G401 (cell line): ENCODE measurements around the gene ZNG1C. TPM values are rescaled to one million over a fixed set of nuclear protein-coding genes. Genes with fewer than 3 reads are reported as not detected.
"Not testable (repeated sequence)": the region's sequence is repeated elsewhere in the genome, so short reads cannot be mapped to it uniquely, and the experiment has no call there.

Source experiments
- DNase-seq: peaks from one replicate; pipeline ENCODE4 v3.0.0-alpha.2; 2015; ENCODE audit warnings: low spot score
- in situ Hi-C: cut with HindIII; loops from 2 replicates; pipeline ENCODE4 v1.10.0; 2016; ENCODE audit warnings: low sequenced_read_pairs, mixed read lengths
- total RNA-seq: library from RNA; depleted of rRNA; stranded (reverse); fragments of >200 nt; shearing (Covaris generic); gene quantifications from 2 replicates; pipeline ENCODE4 v1.2.3, GENCODE V29; 2014; rRNA removed

Gene ZNG1C
- 7.1 and 12.6 TPM in 2 replicates for total RNA-seq

DNA sequence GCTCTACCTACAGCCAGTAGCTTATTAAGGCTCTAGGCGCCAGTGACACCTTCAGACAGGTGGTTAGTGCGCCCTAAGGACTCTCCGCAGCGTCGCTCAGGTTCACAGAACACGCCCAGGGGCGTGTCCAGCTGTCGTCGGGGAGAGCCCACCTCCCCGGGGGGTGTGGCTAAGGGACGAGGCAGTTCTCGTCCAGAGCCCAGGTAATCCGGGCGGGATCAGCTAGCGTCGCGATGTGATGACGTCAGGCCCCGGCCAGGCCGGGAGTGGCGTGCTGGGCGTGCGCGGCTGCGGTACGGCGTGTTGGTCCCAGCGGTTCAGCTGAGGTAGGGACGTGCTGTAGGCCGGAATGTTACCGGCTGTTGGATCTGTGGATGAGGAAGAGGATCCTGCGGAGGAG lies at the start of gene ZNG1C:
TSS of gene ZNG1C (plus strand) at position 301 of the 400 bp plus-strand sequence. CDS start at position 350, 49 bp downstream.
- in situ Hi-C loops, DNase-seq: not testable (repeated sequence)

DNA sequence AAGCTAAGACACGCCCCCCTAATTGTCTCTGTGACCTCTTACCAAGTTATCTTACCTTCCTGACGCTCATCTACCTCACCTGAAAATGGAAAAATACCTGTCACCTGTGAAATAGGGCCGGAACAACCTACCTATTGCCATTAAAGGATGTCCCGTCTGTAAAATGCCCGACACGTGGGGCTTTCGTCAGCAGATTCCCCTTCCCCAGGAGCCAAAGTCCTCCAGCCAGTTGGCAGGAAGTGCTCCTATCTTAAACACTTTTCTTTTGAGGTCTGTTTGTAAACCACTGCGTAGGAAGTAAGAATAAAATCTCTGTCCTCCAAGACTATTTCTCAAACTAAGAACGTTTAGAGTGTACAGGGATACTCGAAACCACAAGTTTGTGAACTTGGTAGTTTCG lies 654 bp downstream of the ZNG1C start:
- in situ Hi-C loops, DNase-seq: not testable (repeated sequence)

DNA sequence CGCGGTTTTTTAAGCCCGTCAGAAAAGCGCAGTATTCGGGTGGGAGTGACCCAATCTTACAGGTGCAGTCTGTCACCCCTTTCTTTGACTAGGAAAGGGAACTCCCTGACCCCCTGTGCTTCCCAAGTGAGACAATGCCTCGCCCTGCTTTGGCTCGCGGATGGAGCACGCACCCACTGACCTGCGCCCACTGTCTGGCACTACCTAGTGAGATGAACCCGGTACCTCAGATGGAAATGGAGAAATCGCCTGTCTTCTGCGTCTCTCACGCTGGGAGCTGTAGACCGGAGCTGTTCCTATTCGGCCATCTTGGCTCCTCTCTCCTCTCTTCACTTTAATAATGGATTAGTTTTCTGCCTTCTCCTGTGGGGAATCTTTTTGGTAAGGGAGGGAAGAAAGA lies 39.3 kb downstream of the ZNG1C start:
- in situ Hi-C loops, DNase-seq: not testable (repeated sequence)

DNA sequence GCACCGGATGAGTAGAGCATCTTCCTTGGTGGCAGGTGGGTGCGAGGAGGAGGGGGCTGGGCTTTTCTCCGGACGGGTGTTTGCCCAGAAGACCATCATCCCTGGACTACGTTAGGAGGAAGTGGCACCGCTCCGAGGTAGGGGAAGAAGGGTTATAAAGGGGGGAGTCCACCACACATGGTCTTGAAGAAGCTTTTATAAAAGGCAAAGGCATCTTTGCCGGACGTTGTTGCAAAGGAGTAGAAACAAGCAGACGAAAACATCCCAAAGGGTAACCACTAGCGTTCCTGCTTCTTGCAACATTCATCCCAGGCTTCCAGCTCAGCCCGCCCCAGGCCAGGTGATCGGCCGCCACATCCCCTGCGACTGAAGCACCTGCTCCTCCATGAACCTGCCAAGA lies 60.8 kb downstream of the ZNG1C start, which contains the start of gene FOXD4L3:
TSS of gene FOXD4L3 (plus strand) at position 301 of the 400 bp plus-strand sequence. CDS start at position 386, 85 bp downstream.
- DNase-seq, in situ Hi-C loops: not testable (repeated sequence)

DNA sequence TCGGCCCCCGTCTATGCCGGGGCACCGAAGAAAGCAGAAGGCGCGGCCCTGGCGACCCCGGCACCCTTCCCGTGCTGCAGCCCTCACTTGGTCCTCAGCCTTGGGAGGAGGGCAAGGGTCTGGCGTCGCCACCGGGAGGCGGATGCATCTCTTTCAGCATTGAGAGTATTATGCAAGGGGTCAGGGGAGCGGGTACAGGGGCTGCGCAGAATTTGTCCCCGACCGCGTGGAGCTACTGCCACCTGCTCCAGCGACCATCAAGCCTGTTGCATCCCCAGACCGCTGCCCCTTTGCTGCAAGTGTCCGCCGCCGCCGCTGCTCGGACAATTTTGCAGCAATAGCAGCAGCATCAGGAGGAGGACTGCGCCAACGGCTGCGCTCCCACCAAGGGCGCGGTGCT lies 62.0 kb downstream of the ZNG1C start:
- in situ Hi-C loops, DNase-seq: not testable (repeated sequence)

DNA sequence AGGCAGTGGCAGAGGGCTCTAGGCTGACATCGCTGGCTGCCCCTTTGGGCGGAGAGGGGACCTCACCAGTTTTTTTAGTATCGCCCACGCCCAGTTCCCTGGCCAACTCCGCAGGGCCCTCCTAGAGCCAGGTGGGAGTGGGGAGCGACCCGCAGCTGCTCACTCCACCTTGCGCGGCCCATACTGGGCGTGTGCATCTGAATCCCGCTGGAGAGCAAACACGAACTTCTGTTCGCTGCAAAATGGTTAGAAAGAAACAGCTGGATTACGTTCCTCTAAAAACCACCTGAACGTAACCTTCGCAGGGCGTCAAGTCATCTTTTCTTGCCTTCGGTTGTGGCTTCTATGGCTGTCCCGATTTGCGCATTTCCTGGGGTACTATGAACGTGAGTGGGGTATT lies 62.4 kb downstream of the ZNG1C start:
- in situ Hi-C loops, DNase-seq: not testable (repeated sequence)

DNA sequence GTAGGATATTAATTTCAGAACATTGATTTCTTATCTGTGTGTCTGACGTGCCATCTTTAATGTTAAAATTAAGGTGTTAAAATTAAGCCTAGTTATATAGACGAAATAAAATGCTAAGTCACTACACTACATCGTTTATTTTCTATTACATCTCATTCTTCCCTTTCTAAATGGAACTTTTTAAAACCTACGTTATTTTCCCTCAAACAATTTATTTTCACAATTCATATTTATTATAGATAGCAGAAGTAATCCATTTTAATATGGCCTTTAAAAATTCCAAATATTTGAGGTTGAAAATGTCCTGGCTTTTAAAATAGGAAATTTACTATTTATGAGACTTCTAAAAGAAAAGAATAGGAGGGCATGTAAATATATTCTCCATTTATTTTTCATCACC lies 63.0 kb downstream of the ZNG1C start:
- in situ Hi-C loops, DNase-seq: not testable (repeated sequence)

DNA sequence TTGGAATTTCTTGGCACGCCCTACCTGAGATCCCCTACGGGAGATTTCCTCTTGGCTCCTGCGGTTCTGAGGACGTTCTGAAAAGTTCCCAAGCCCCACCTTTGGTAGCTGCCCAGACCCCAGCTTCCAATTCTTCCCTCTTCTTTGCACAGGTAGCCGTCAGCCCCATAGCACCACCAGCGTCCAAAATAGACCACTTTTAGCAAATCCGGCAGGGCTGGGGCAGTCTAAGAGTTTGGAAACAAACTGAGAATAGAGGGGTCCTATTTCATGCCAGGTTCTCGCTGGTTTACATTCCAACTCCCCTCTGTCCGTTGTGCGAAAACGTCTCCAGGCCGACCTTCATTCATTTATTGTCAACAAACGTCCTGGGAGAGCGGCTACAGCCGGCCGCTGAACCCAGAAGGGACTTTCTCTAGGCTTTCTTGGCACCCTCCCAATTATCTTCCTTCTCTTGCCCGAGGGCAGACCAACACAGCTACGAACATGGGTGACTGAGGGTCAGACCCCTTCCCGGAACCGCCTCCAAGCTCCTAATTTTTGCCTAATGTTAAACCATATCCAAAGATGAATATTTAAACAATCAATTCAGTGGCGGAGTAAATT lies 64.0 kb downstream of the ZNG1C start:
- in situ Hi-C loops, DNase-seq: not testable (repeated sequence)

DNA sequence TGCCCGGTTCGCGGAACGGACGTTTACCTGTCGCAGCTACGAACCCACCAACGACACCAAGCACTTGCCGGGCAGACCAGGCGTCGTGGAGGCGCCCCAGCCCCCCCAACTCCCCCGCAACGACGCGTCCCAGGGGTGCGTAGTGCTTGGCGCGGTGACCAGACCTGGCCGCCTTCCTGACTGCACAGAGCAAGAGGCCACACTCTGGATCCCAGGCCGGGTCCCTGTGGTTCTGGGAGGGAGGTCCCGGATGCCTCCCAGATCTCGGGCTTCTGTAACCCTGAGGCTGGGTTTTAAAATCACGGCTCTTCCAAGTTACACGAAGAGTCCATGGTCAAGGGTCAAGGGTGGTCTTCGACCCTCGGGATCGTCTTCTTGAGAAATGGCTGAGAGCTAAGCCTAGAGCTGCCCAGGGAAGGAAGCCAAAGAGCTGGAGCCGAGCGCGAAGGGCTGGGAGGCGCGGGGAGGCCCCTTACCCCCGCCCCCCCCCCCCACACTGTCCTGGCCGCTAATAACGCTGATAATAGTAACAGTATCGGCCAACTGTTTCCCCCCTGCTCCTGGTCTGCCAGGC lies 64.7 kb downstream of the ZNG1C start:
- in situ Hi-C loops, DNase-seq: not testable (repeated sequence)

DNA sequence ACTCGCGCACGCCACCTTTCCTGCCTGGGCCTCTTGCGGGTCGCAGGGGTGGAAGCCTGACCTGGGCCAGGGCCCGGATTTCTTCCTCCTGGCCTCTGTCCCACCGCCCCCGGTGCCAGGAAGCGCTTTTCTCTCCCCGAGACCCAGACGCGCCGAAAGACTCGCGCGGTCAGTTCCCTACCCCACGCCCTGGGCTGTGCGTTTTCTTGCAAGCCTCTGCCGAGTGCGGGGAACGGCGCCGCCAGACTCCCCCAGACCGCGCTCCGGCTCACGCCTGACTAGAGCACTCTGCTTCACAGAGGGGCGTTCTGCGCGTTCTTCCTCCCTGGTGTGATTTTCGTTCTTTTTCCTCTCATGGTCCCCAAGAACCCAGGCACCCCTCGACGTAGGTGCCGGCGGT lies 65.3 kb downstream of the ZNG1C start:
- DNase-seq, in situ Hi-C loops: not testable (repeated sequence)

DNA sequence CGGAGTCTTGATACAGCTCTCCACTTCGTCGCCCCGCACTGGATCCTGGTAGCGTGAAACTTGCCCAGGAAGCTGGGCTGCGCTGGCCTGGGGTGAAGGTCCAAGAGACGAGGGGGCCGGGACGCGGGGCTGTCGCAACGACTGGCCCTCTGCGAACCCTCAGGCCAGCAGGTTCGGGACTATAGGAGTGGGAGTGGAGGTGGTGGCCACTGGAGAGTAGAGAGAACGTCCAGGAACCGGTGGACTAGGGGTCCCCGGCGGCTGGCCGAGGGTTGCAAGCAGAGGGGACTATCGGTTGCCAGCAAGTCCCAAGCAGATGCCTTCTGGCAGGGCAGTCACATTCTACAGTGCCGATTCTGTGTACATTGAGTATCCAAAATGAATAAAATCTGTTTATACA lies 65.9 kb downstream of the ZNG1C start:
- in situ Hi-C loops, DNase-seq: not testable (repeated sequence)

DNA sequence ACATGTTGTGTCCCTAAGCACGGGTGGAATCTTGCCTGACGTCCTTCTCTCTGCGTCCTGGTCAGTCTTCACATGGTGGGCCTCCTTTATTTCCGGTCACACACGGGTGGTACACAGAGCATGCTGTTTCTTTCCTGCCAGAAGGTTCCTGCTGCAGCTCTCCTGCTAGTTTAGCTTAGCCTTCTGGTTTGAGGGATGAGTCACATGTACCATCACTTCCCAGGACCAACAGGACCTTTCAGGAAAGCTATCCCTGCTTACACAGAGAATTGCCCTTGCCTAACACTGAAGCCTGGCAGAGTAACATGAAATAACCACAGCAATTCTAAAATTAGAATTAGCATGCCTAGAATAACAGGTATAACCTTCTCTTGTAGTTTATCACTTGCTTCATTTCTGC lies 69.4 kb downstream of the ZNG1C start:
- DNase-seq, in situ Hi-C loops: not testable (repeated sequence)

DNA sequence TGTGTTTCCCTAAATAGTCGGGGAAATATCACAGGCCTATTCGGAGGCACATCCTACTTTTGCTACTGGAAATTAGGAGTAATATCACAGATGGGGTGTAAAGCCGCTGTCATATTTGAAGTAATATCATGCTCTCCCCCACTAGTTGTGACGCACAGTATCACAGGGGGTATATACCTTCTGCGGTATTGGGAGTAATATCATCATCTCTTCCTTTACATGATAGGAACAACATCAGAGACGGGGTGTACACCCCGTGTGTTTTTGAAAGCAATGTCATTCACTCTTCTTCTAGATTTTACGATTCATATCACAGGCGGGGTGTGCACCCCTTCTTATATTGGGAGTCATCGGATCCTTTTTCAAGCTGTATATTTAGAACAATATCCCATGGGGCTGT lies 76.4 kb downstream of the ZNG1C start:
- in situ Hi-C loops, result not testable (repeated sequence)

DNA sequence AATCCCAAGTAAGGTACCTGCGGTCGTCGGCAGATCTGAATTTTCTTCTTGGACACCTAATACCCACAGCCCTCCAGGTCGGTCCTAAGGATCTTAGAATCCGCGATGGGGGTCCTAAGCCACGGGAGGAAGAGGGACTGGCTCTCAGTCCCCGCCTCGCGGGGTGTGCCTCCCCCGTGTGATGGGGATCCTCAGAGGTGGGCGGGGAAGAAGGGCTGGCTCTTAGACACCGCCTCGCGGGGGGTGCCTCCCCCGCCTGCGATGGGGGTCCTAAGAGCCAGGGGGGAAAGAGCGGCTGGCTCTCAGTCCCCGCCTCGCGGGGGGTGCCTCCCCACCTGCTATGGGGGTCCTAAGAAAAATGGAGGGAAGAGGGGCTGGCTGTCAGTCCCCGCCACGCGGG lies 82.0 kb downstream of the ZNG1C start:
- DNase-seq, in situ Hi-C loops: not testable (repeated sequence)

More for the DNA sequence above, 76.4 kb downstream of the ZNG1C start:
- DNase-seq, result not testable (repeated sequence)

DNA sequence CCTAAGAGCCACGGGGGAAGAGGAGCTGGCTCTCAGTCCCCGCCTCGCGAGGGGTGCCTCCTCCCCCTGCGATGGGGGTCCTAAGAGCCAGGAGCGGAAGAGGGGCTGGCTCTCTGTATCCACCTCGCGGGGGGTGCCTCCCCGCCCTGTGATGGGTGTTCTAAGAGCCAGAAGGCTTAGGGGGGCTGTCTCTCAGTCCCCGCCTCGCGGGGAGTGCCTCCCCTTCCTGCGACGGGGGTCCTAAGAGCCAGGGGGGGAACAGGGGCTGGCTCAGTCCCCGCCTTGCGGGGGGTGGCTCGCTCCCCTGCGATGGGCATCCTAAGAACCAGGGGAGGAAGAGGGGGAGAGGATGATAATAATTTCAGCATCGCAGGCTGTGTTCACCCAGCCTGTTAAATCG lies 82.7 kb downstream of the ZNG1C start:
- DNase-seq, in situ Hi-C loops: not testable (repeated sequence)

DNA sequence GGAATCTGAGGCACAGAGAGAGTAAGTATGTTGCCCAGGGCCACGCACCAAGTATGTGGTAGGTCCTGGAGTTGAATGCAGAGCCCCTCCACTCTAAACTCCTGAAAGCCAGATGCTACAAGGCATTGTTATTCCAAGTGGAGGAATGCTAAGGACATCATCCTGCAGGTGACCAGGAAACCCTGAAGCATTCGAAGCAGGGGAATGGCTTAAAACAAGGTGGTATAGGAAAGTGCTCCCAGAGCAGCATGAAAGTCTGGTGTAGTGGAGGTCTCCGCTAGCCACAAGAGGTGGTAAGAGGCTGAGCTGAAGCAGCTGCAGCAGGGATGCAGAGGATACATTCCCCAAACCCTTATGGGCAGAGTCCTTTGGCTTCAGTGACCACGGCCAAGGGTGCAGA lies 87.3 kb downstream of the ZNG1C start:
- in situ Hi-C loops, DNase-seq: not testable (repeated sequence)

DNA sequence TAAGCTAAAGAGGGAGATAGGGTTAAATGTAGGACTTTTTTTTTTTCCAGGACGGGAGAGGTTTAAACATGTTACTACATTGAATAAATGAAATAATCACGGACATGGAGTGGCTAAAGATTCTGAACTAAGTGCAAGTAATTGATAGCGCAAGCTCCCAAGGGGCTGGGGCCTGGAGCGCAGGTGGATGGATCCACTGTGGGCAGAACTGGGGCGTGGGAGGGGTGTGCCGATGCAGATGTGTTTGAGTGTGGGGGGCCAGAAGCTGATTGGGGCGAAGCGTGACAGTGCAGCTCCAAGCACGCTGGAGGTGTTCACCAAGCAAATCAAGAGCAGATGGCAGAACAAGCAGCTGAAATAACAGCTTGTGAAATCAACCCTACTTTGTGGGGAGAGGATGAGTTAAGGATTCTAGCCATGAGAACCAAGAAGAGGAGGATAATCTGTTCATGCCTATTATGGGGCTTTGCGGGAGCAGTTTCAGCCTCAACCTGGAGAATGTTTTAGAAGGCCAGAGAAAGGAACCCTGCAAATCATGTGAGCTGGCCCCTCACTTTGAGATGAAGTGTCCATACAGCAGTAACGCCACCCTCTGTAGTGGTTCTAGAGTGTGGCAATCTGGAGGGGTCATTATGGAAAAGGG lies 88.9 kb downstream of the ZNG1C start:
- in situ Hi-C loops, result not testable (repeated sequence)

DNA sequence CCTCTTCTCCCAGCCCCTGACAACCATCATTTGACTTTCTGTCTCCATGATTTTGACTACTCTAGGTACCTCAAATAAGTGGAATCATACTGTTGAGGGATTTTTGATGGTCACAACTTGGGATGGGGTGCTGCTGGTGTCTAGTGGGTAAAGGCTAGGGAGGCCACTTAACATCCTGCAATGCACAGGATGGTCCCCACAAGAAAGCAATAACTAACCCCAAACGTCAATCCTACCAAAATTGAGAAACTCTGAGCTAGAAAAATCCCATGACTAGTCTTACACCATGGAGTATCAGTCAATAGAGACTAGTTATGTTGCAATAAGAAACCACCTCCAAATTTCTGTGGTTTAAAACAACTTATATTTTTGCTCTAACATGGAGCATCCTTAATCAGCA lies 90.3 kb downstream of the ZNG1C start:
- DNase-seq, in situ Hi-C loops: not testable (repeated sequence)

More for the DNA sequence above, 88.9 kb downstream of the ZNG1C start:
- DNase-seq, result not testable (repeated sequence)

DNA sequence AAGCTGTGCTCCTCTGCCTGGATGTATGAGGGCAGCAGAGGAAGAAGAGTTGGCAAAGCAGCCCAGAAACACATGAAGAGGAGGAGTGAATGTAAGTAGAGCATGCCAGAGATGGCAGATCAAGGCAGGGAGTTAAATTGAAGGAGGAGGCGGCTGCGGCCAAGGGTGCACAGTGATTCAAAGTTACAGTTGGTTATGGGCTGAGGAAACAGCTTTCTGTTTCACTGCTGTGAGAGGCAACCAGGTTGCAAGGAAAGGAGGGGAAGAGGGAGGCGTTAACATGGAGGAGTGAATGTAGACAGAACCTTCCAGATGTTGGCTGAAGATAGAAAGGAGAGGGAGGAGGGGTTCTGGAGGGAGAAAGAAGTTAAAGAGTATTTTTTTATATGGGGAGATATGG lies 94.2 kb downstream of the ZNG1C start:
- in situ Hi-C loops, DNase-seq: not testable (repeated sequence)
